B cell (primary cell): ENCODE measurements around the gene TTC39B.

Experiments
- CTCF ChIP-seq: fragments of 200-600 bp; IDR thresholded peaks from one replicate; pipeline ENCODE4 v1.8.0; 2022; ENCODE audit warnings: antibody characterized with exemption, mild to moderate bottlenecking
- EZH2 ChIP-seq: IDR thresholded peaks from 2 replicates; pipeline ENCODE4 v1.6.1; 2012; ENCODE audit warnings: borderline replicate concordance, low read depth, mild to moderate bottlenecking, moderate library complexity, low read length; ENCODE audit not compliant: insufficient read depth, poor library complexity, severe bottlenecking

GRCh38 chr9:15221746-15222145 lies 85.3 kb downstream of the TTC39B start:
- TF ChIP-seq EZH2 (no peak), CTCF (no peak)
